Fibroblast of villous mesenchyme (primary cell): Measurements from ENCODE around the gene CYP1B1. TPM values are rescaled to one million over a fixed set of nuclear protein-coding genes. Genes with fewer than 3 reads are reported as not detected.
A peak's percentile ranks its signal among the peaks of the same experiment; 100 is the strongest.
"Not testable (repeated sequence)": the region's sequence is repeated elsewhere in the genome, so short reads cannot be mapped to it uniquely, and the experiment has no call there.

Experiments
- DNase-seq: peaks from one replicate; pipeline ENCODE4 v3.0.0-alpha.2; 2010; ENCODE audit warnings: low read depth
- H3K4me3 ChIP-seq: 2 replicates; pipeline ENCODE4 v1.5.1; 2011; ENCODE audit warnings: low read depth, mild to moderate bottlenecking, low read length
- CTCF ChIP-seq: IDR thresholded peaks from 2 replicates; pipeline ENCODE4 v1.5.1; 2012; ENCODE audit warnings: low read depth, mild to moderate bottlenecking, low read length; ENCODE audit not compliant: insufficient read depth
- total RNA-seq: library from RNA; depleted of rRNA; stranded (reverse); fragments of >200 nt; gene quantifications from 2 replicates; pipeline ENCODE4 v1.2.3, GENCODE V29; 2012

CYP1B1 gene
- total RNA-seq, 1 donor = 6.5 TPM

DNA sequence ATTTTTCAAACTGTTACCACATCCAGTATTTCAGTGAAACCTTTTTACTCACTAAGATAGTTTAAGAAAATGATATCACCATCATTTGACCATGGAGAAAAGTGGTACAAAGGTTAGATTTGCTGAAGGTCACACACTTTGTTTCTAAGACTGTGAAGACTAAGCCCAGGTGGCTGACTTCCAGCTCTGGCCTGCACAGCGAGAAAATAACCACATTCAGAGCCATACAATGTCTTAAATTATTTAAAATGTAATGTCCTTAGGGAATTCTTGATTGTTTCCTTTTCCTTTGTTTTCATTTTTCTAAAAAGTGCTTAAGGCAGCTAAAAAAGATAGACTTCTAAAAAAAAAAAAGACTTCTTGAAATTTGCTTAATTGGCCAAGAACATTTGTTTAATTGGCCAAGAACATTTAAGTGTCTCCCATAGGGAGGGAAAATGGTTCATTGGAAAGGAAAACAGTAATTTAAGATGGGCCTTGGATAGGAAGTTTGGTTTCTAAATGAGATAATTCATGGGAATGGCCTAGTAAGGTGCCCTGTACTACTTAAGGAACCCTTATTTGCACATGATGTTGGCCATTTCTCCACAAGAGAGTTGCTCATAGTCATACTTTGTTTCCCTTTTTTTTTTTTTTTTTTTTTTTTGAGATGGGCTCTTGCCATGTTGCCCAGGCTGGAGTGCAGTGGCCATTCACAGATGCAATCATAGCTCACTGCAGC, 45.2 kb downstream of the CYP1B1 start:
- no peak for TF ChIP-seq CTCF

GRCh38 chr2:38029512-38029911, 46.4 kb downstream of the CYP1B1 start:
- TF ChIP-seq CTCF = no peak
- DNase-seq = no peak

More for the DNA sequence above, 45.2 kb downstream of the CYP1B1 start:
- H3K4me3 ChIP-seq = no peak overlapping the region
- peak; percentile 38 for DNase-seq

GRCh38 chr2:38028829-38029228, 47.1 kb downstream of the CYP1B1 start:
- H3K4me3 ChIP-seq = no peak overlapping the region
- TF ChIP-seq CTCF = no peak
- no peak for DNase-seq

More at GRCh38 chr2:38029512-38029911, 46.4 kb downstream of the CYP1B1 start:
- no peak overlapping the region for H3K4me3 ChIP-seq

DNA sequence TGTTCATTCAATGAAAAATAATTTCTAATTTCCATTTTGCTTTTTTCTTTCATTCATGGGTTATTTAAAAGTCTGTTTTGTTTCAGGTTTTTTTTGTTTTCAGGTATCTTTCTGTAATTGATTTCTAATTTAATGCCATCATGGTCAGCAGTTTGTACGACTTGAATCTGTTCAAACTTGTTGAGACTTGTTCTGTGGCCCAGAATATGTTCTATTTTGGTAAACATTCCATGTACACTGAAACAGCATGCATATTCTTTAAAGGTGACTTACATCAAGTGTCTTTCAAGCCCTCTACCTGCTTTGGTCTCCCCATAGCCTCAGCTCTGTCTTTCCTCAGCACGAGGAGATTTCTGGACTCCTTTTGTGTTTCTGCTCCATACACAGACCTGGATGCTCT, 49.1 kb downstream of the CYP1B1 start:
- TF ChIP-seq CTCF = no peak
- H3K4me3 ChIP-seq = no peak overlapping the region
- no peak for DNase-seq

GRCh38 chr2:38021589-38021988, 54.4 kb downstream of the CYP1B1 start:
- no peak for DNase-seq
- no peak for TF ChIP-seq CTCF
- H3K4me3 ChIP-seq = no peak overlapping the region

DNA sequence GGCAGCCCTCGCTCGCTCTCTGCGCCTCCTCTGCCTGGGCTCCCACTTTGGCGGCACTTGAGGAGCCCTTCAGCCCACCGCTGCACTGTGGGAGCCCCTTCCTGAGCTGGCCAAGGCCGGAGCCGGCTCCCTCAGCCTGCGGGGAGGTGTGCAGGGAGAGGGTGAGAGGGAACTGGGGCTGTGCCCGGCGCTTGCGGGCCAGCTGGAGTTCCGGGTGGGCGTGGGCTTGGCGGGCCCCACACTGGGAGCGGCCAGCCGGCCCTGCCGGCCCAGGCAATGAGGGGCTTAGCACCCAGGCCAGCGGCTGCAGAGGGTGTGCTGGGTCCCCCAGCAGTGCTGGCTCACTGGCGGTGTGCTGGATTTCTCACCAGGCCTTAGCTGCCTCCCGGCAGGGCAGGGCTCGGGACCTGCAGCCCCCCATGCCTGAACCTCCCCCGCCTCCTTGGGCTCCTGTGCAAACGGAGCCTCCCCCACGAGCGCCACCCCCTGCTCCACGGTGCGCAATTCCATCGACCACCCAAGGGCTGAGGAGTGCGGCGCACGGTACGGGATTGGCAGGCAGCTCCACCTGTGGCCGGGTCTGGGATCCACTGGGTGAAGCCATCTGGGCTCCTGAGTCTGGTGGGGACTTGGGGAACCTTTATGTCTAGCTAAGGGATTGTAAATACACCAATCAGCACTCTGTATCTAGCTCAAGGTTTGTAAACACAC, 55.4 kb downstream of the CYP1B1 start:
- not testable (repeated sequence) for DNase-seq, H3K4me3 ChIP-seq

DNA sequence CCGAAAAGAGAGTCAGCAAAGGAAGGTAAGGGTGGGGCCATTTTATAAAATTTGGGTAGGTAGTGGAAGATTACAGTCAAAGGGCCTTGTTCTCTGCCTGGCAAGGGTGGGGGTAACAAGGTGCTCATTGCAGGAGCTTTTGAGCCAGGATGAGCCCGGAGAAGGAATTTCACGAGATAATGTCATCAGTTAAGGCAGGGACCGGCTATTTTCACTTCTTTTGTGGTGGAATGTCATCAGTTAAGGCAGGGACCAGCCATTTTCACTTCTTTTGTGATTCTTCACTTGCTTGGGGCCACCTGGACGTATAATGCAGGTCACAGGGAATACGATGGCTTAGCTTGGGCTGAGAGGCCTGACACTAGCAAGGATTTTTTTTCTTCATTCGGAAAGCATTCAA, 58.1 kb downstream of the CYP1B1 start:
- TF ChIP-seq CTCF = no peak
- no peak overlapping the region for H3K4me3 ChIP-seq

More for the DNA sequence above, 58.1 kb downstream of the CYP1B1 start:
- no peak for DNase-seq
